NOMO-1 treated with dmso at 0.1 percent for 144 hours (cell line): Measurements from ENCODE around the gene TCP11.

Experiments
- DNase-seq: peaks from one replicate; lab custom pipeline; 2025; ENCODE audit not compliant: unreplicated experiment; lab: John Stamatoyannopoulos, UW

Gene TCP11

GRCh38 chr6:35173427-35174087 lies 32.4 kb upstream of the TCP11 start:
- no peak for DNase-seq

GRCh38 chr6:35173044-35173426 lies 31.9 kb upstream of the TCP11 start:
- DNase-seq = no peak

- DNase-seq = no peak
Observed at GRCh38 chr6:35170891-35171290, 29.8 kb upstream of the TCP11 start.

- no peak for DNase-seq
Observed at GRCh38 chr6:35170166-35170565, 29.0 kb upstream of the TCP11 start.

GRCh38 chr6:35168461-35168861 lies 27.3 kb upstream of the TCP11 start:
- DNase-seq = no peak

GRCh38 chr6:35167505-35167904 lies 26.4 kb upstream of the TCP11 start:
- DNase-seq = no peak

GRCh38 chr6:35166520-35166919 lies 25.4 kb upstream of the TCP11 start:
- no peak for DNase-seq

GRCh38 chr6:35166116-35166515 lies 25.0 kb upstream of the TCP11 start:
- DNase-seq = no peak

- no peak for DNase-seq
Observed at GRCh38 chr6:35165630-35166071, 24.5 kb upstream of the TCP11 start.

- DNase-seq = no peak
Observed at GRCh38 chr6:35164868-35165267, 23.7 kb upstream of the TCP11 start.

GRCh38 chr6:35164277-35164676 lies 23.1 kb upstream of the TCP11 start:
- DNase-seq = no peak

GRCh38 chr6:35163836-35164235 lies 22.7 kb upstream of the TCP11 start:
- no peak for DNase-seq

- DNase-seq = no peak
Observed at GRCh38 chr6:35161776-35162607, 20.9 kb upstream of the TCP11 start.

- DNase-seq = no peak
Observed at GRCh38 chr6:35161266-35161665, 20.1 kb upstream of the TCP11 start.

GRCh38 chr6:35160642-35161041 lies 19.5 kb upstream of the TCP11 start:
- no peak for DNase-seq

- no peak for DNase-seq
Observed at GRCh38 chr6:35158520-35158919, 17.4 kb upstream of the TCP11 start.

GRCh38 chr6:35154947-35155346 lies 13.8 kb upstream of the TCP11 start:
- DNase-seq = no peak

- DNase-seq = no peak
Observed at GRCh38 chr6:35154262-35154661, 13.1 kb upstream of the TCP11 start.

GRCh38 chr6:35152067-35152707 lies 11.0 kb upstream of the TCP11 start:
- DNase-seq = no peak

- no peak for DNase-seq
Observed at GRCh38 chr6:35151466-35151865, 10.3 kb upstream of the TCP11 start.

GRCh38 chr6:35149891-35150566 lies 8.9 kb upstream of the TCP11 start:
- no peak for DNase-seq
